Measurements from ENCODE around the gene CLCN7.

DNA sequence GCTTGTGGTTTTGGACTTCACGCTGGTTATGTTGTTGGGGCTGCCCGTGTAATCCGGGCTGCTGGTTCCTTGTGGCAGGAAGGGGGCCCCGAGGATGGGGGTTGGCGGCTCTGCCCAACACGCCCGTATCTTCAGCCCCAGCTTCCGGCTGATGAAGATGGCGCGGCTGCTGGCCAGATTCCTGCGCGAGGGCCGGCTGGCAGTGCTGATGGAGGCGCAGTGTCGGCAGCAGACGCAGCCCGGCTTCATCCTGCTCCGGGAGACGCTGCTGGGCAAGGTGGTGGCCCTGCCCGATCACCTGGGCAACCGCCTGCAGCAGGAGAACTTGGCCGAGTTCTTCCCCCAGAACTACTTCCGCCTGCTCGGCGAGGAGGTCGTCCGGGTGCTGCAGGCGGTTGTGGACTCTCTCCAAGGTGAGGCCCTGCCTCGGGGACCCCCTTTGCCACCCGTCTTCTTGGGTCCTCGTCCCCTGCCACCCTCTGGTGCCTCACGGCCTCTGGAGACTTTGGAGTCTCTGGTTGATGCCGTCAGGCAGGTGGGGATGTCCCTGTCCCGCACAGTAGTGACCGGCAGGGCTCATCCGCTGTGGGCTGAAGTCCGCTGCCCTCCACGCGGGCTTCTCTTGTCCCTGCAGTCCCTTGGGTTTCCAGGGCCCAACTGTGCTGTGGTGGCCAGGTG is 20.5 kb upstream of the CLCN7 start:
- TF ChIP-seq, protein P1, sequence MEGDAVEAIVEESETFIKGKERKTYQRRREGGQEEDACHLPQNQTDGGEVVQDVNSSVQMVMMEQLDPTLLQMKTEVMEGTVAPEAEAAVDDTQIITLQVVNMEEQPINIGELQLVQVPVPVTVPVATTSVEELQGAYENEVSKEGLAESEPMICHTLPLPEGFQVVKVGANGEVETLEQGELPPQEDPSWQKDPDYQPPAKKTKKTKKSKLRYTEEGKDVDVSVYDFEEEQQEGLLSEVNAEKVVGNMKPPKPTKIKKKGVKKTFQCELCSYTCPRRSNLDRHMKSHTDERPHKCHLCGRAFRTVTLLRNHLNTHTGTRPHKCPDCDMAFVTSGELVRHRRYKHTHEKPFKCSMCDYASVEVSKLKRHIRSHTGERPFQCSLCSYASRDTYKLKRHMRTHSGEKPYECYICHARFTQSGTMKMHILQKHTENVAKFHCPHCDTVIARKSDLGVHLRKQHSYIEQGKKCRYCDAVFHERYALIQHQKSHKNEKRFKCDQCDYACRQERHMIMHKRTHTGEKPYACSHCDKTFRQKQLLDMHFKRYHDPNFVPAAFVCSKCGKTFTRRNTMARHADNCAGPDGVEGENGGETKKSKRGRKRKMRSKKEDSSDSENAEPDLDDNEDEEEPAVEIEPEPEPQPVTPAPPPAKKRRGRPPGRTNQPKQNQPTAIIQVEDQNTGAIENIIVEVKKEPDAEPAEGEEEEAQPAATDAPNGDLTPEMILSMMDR (conservative IDR thresholded peaks at IDR 0.05), result no peak
- TF ChIP-seq EZH2 (IDR thresholded peaks at IDR 0.05; ENCODE audit: low read depth), result no peak

Measured in PC-9 (cell line).